ENCODE data around the gene MAPK8IP3.

DNA sequence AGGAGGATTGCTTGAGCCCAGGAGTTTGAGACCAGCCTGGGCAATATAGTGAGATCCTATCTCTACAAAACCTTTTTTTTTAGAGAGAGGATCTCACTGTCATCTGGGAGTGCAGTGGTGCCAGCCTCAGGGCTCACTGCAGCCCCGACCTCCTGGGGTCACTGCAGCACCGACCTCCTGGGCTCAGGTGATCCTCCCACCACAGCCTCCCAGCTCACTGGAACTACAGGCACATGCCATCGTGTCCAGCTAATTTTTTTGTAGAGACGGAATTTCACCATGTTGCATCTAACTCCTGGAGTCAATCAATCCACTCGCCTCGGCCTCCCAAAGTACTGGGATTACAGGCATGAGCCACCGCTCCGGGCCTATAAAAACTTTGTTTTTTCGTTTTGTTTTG lies 15.4 kb downstream of the MAPK8IP3 start:
- TF ChIP-seq CTCF (IDR thresholded peaks at IDR 0.05) (no peak), POLR2AphosphoS5 (IDR thresholded peaks at IDR 0.05) (no peak), POLR2A (IDR thresholded peaks at IDR 0.05) (no peak)
